ENCODE data around the gene ATXN1.

DNA sequence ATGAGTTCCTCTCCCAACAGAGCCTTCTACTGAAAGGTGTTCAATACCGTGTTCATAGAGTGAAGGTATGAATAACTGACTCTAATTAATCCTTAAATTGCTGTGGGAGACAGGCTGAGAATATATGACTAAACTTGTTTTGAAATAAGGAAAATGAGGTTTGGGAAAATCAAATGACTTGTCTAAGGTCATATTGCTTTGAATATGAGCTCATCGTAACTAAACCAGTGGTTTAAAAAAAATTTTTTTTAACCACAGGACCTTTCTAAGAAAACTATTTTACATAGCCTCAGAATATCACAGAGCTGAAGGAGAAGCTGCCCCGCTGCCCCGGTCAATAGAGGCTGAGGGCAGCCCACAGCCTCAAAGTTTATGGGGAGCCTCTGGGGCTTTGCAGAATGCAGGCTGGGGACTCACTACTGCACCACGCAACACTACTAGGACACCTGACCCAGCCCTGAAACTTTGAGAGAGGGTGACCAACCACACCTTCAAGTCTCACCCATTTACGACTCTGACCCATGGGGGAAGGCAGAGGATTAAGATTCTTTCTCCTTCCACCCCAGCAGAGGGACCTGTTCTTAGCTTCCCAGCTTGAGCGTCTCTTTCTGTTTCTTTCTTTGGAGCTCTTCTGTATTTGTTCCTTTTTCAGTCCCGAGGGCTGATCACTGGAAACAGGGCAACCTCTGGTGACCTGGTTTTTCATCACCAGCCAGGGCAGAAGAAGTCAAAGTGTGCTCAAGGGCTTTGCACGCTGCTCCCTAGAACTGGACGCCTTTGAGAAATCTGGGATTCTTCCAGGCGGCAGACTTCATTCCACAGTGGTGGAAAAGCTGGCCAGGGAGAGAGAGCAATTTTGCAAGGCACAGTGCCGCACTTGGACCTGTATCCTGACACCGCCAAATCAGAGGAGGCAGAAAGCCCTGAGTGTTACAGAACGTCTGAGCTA, 220.2 kb downstream of the ATXN1 start:
- TF ChIP-seq CTCF (IDR thresholded peaks at IDR 0.05; ENCODE audit: low read depth, low read length) (no peak), EZH2phosphoT487 (IDR thresholded peaks at IDR 0.05; ENCODE audit: low read depth) (no peak)
